Stomach (tissue), 9 donors: Measurements from ENCODE around the gene VCL. TPM values are rescaled to one million over a fixed set of nuclear protein-coding genes. Genes with fewer than 3 reads are reported as not detected.
"Not testable (repeated sequence)": the region's sequence is repeated elsewhere in the genome, so short reads cannot be mapped to it uniquely, and the experiment has no call there.

Experiments
- DNase-seq, 2 donors: peaks; one replicate each; pipeline versions ENCODE4 v3.0.0 to v3.0.0-alpha.2; 2013 to 2019
- H3K27ac ChIP-seq, 5 donors: fragments of 200-600 bp in 4 of 5; sonication (generic) in 4 of 5; one replicate each; pipeline ENCODE4 v1.5.1; 2013 to 2019; ENCODE audit warnings: mild to moderate bottlenecking in 1 of 5, moderate library complexity in 1 of 5
- H3K27me3 ChIP-seq, 3 donors: fragments of 200-600 bp; sonication (generic); one replicate each; pipeline ENCODE4 v1.5.1; 2017 to 2019; ENCODE audit warnings: mixed run types in 1 of 3
- H3K36me3 ChIP-seq, 4 donors: fragments of 200-600 bp; sonication (generic); 1 replicate in 3 of 4; 2 replicates in 1 of 4; pipeline ENCODE4 v1.5.1; 2016 to 2019
- H3K4me1 ChIP-seq, 4 donors: fragments of 200-600 bp; sonication (generic); one replicate each; pipeline ENCODE4 v1.5.1; 2016 to 2019
- H3K4me3 ChIP-seq, 4 donors: fragments of 200-600 bp; sonication (generic) in 3 of 4; one replicate each; pipeline ENCODE4 v1.5.1; 2016 to 2019; ENCODE audit warnings: mild to moderate bottlenecking in 1 of 4
- H3K9me3 ChIP-seq, 4 donors: fragments of 200-600 bp; sonication (generic); one replicate each; pipeline ENCODE4 v1.5.1; 2016 to 2019
- EP300 ChIP-seq: sonication (generic); formaldehyde crosslinking; IDR thresholded peaks from one replicate; pipeline ENCODE4 v1.6.1; 2017; ENCODE audit warnings: antibody characterized with exemption
- POLR2A ChIP-seq, 4 donors: fragments of 450-650 bp; IDR thresholded peaks; one replicate each; pipeline ENCODE4 v1.6.1; 2016; ENCODE audit warnings: antibody characterized with exemption in 4 of 4, control low read depth in 2 of 4, mild to moderate bottlenecking in 1 of 4, moderate library complexity in 1 of 4
- POLR2AphosphoS5 ChIP-seq, 3 donors: sonication (generic); formaldehyde crosslinking; IDR thresholded peaks; one replicate each; pipeline ENCODE4 v1.6.1; 2016; ENCODE audit warnings: antibody characterized with exemption in 3 of 3
- WGBS, 5 donors: extraction: QIAGEN DNeasy Blood & Tissue Kit in 3 of 5; methylation state at CpG; one replicate each; pipeline versions ENCODE4 v1.1.5 to v1.1.7; 2013 to 2018; 5-methylcytosine and 5-hydroxymethylcytosine counted together
- intact Hi-C: fragments of 100-400 bp; cut with DNase I; formaldehyde crosslinking; loops from one replicate; pipeline ENCODE4 v1.15.1; 2023; ENCODE audit warnings: low total_unique reads
- polyA plus RNA-seq, 3 donors: library from polyadenylated mRNA; stranded (reverse); fragments of 200-250 nt; gene quantifications; one replicate each; pipeline ENCODE4 v1.2.3, GENCODE V29; 2013
- total RNA-seq, 5 donors: library from RNA; depleted of rRNA; stranded (reverse); fragments of >200 nt; gene quantifications; one replicate each; pipeline versions ENCODE4 v1.1.0 to v1.2.3, GENCODE V29; 2014 to 2016
- TF ChIP-seq, protein P1 (sequence below), 7 experiments: fragments of 450-650 bp in 4 of 7; fragments of 200-600 bp in 3 of 7; sonication (generic) in 3 of 7; IDR thresholded peaks; one replicate each; pipeline ENCODE4 v1.5.1; 2016 to 2019; ENCODE audit warnings: antibody characterized with exemption in 7 of 7, control low read depth in 2 of 7, mild to moderate bottlenecking in 1 of 7
- donor health status: healthy with polysubstance abuse.
- donor health status: Bipolar disorder and iron deficiency.
- donor health status: healthy.

VCL gene
- total and polyA plus RNA-seq, 8 donors = 11.2 to 211 (median 62.3) TPM

DNA sequence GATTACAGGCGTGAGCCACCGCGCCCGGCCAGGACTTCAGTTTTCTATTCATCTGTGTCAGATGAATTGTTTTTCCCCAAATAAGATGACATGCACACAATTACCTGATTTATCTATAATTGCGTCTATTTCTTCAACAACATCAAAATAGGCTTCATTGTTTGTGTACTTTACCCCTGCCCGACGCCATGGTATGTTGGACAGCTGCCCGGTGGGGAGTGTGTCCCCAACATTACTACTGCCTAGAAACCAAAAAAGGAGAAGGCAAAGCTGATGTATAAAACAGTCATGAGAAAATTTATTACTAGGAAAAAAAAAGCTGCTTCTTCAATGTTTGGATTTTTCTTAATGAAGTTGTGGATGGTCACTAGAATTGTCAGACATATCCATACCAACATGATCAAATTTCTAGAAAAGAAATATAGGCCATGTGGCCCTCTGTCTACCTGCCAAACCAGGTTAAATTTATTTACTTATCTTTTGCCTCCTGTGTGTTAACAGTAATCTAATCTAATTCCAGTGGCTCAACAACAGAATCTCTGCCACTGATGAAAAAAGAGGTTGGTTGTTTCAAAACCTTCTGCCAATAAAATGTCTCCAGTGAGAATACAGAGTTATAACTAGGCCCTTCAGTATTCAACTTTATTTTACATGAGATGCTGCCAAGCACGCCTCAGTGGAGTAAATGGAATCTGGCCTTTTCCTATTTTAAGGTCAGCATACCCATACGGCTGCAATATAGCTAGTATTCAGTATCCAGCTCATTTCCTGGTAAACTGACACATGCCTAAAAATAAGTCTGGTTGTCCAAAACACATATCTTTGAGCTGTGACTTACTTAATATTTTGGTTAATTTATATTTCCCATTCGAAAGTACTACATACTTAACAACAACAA is 136.3 kb downstream of the VCL start:
- TF ChIP-seq POLR2AphosphoS5 (IDR thresholded peaks at IDR 0.05) (no peak), POLR2A (IDR thresholded peaks at IDR 0.05) (no peak), EP300 (no peak)
- TF ChIP-seq, protein P1, sequence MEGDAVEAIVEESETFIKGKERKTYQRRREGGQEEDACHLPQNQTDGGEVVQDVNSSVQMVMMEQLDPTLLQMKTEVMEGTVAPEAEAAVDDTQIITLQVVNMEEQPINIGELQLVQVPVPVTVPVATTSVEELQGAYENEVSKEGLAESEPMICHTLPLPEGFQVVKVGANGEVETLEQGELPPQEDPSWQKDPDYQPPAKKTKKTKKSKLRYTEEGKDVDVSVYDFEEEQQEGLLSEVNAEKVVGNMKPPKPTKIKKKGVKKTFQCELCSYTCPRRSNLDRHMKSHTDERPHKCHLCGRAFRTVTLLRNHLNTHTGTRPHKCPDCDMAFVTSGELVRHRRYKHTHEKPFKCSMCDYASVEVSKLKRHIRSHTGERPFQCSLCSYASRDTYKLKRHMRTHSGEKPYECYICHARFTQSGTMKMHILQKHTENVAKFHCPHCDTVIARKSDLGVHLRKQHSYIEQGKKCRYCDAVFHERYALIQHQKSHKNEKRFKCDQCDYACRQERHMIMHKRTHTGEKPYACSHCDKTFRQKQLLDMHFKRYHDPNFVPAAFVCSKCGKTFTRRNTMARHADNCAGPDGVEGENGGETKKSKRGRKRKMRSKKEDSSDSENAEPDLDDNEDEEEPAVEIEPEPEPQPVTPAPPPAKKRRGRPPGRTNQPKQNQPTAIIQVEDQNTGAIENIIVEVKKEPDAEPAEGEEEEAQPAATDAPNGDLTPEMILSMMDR (IDR thresholded peaks at IDR 0.05) = no peak
- intact Hi-C loops = no loop called here
- WGBS, 5 donors = 56 to 70% (median 58%) methylated on average over 11 of the region's 11 CpGs
- Histone ChIP-seq H3K4me3 (no peak overlapping the region), H3K27me3 (no peaks in the 10 kb centered on the region), H3K27ac (no peak overlapping the region), H3K4me1 (peaks cover 0 to 18% (median 6%) of the 10 kb centered on the region in 4 donors), H3K36me3 (peaks cover 22 to 100% (median 94%) of the 10 kb centered on the region in 4 donors), H3K9me3 (no peaks in the 10 kb centered on the region)
- no peak for DNase-seq

GRCh38 chr10:74135452-74135851 is 137.5 kb downstream of the VCL start:
- TF ChIP-seq, protein P1 (IDR thresholded peaks at IDR 0.05) = no peak
- no peak for TF ChIP-seq EP300
- no peak for TF ChIP-seq POLR2A (IDR thresholded peaks at IDR 0.05)
- no peak for TF ChIP-seq POLR2AphosphoS5 (IDR thresholded peaks at IDR 0.05)
- peaks cover 19 to 96% (median 89%) of the 10 kb centered on the region in 4 donors for H3K36me3 ChIP-seq
- H3K9me3 ChIP-seq = no peaks in the 10 kb centered on the region
- no peak overlapping the region for H3K4me3 ChIP-seq
- no peak for DNase-seq
- no peaks in the 10 kb centered on the region for H3K27me3 ChIP-seq
- 51 to 81% (median 57%) methylated on average over 3 of the region's 3 CpGs for WGBS, 5 donors
- no peak overlapping the region for H3K27ac ChIP-seq
- intact Hi-C loops = no loop called here
- H3K4me1 ChIP-seq = peaks cover 0 to 18% (median 6%) of the 10 kb centered on the region in 4 donors

DNA sequence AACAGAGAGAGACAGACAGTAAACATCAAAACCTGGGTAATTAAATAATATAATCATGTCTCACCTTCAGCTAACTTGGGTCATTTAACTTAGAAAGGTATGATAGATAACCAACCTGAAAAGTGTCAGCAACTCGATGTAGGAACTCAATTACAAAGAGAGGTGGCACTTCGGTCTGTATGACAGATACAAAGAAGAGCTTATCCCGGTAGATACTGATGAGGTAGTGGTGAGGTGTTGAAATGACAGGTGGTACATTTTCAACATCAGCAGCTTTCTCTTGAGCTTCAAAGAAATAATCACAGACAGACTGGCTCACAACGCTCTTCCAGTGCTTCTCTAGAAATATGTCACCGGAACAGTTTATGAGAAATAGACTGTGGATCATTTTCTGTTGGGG is 140.1 kb downstream of the VCL start:
- WGBS, 5 donors = 84 to 88% (median 88%) methylated on average over 5 of the region's 5 CpGs
- no peak overlapping the region for H3K27ac ChIP-seq
- intact Hi-C loops = no loop called here
- peaks cover 19 to 70% (median 64%) of the 10 kb centered on the region in 4 donors for H3K36me3 ChIP-seq
- H3K27me3 ChIP-seq = no peaks in the 10 kb centered on the region
- DNase-seq = no peak
- no peaks in the 10 kb centered on the region for H3K9me3 ChIP-seq
- peaks cover 0 to 18% (median 6%) of the 10 kb centered on the region in 4 donors for H3K4me1 ChIP-seq
- no peak overlapping the region for H3K4me3 ChIP-seq
- TF ChIP-seq EP300 = no peak
- TF ChIP-seq, protein P1 (IDR thresholded peaks at IDR 0.05) = no peak
- TF ChIP-seq POLR2AphosphoS5 (IDR thresholded peaks at IDR 0.05) = no peak
- TF ChIP-seq POLR2A (IDR thresholded peaks at IDR 0.05) = no peak

- peaks cover 0 to 17% (median 6%) of the 10 kb centered on the region in 4 donors for H3K4me1 ChIP-seq
- intact Hi-C loops, H3K4me3 ChIP-seq, DNase-seq, H3K27me3 ChIP-seq, H3K27ac ChIP-seq, H3K9me3 ChIP-seq: not testable (repeated sequence)
- 90 to 99% (median 96%) methylated on average over 5 of the region's 5 CpGs for WGBS, 5 donors
- H3K36me3 ChIP-seq = peaks cover 14 to 64% (median 58%) of the 10 kb centered on the region in 4 donors
Observed at GRCh38 chr10:74138596-74138995, 140.7 kb downstream of the VCL start.

- H3K27ac ChIP-seq = no peak overlapping the region
- H3K9me3 ChIP-seq = no peaks in the 10 kb centered on the region
- TF ChIP-seq, protein P1 (IDR thresholded peaks at IDR 0.05) = no peak
- no peak for TF ChIP-seq POLR2AphosphoS5 (IDR thresholded peaks at IDR 0.05)
- DNase-seq = no peak
- peaks cover 0 to 17% (median 11%) of the 10 kb centered on the region in 4 donors for H3K4me1 ChIP-seq
- 91 to 98% (median 97%) methylated on average over 18 of the region's 18 CpGs for whole genome bisulfite sequencing, 5 donors
- intact Hi-C loops = no loop called here
- no peak overlapping the region for H3K4me3 ChIP-seq
- H3K36me3 ChIP-seq = peaks cover 10 to 50% (median 46%) of the 10 kb centered on the region in 4 donors
- H3K27me3 ChIP-seq = no peaks in the 10 kb centered on the region
Observed at GRCh38 chr10:74139981-74140380, 142.1 kb downstream of the VCL start.
